Panc1 (cell line): ENCODE measurements around the gene LRRC4B. TPM values are rescaled to one million over a fixed set of nuclear protein-coding genes. Genes with fewer than 3 reads are reported as not detected.

Experiments used
- ATAC-seq: fragments of 200-7000 bp; cut with Tn5 transposase; 2 replicates; pipeline ENCODE4 v1.9.1; 2020; ENCODE audit warnings: mild to moderate bottlenecking, moderate library complexity
- BruUV-seq: library from RNA; stranded (reverse); fragments of 400-500 nt; replicated peaks from 2 replicates; lab custom pipeline; 2021; lab: Mats Ljungman, UMichigan
- CTCF ChIA-PET: fragments of 300-600 bp; sonication (Branson Sonifier 250); formaldehyde crosslinking; loops from one replicate; lab custom pipeline; 2022; ENCODE audit warnings: antibody characterized with exemption; lab: Charles Lee
- POLR2A ChIA-PET: fragments of 300-600 bp; sonication (Branson Sonifier 250); formaldehyde crosslinking; loops from one replicate; lab custom pipeline; 2022; ENCODE audit warnings: antibody characterized with exemption; lab: Charles Lee
- DNase-seq: peaks from one replicate; pipeline ENCODE4 v3.0.0-alpha.2; 2010; ENCODE audit warnings: low read depth, low spot score
- H3K27ac ChIP-seq: 2 replicates; pipeline ENCODE4 v1.5.1; 2011; ENCODE audit warnings: mild to moderate bottlenecking, low read length, inconsistent platforms
- H3K27me3 ChIP-seq: fragments of 200-500 bp; sonication (Bioruptor generic); 2 replicates; pipeline ENCODE4 v1.6.0; 2014; ENCODE audit warnings: low read length, inconsistent platforms; ENCODE audit not compliant: control insufficient read depth, insufficient read depth
- H3K36me3 ChIP-seq: fragments of 200-500 bp; sonication (Bioruptor generic); 2 replicates; pipeline ENCODE4 v1.5.1; 2014; ENCODE audit warnings: inconsistent platforms, mild to moderate bottlenecking, low read length, moderate library complexity; ENCODE audit not compliant: control insufficient read depth, insufficient read depth
- H3K4me1 ChIP-seq: 2 replicates; pipeline ENCODE4 v1.5.1; 2011; ENCODE audit warnings: inconsistent platforms, mild to moderate bottlenecking, low read length, moderate library complexity; ENCODE audit not compliant: control insufficient read depth, insufficient read depth
- H3K4me3 ChIP-seq, 2 experiments: 2 replicates each; pipeline ENCODE4 v1.5.1; 2011 to 2012; ENCODE audit warnings: low read depth in 2 of 2, low read length in 2 of 2, mild to moderate bottlenecking in 2 of 2, inconsistent platforms in 1 of 2, moderate library complexity in 1 of 2
- H3K9me3 ChIP-seq: fragments of 200-500 bp; sonication (Bioruptor generic); 2 replicates; pipeline ENCODE4 v1.5.1; 2014; ENCODE audit warnings: low read depth, mild to moderate bottlenecking, inconsistent platforms, low read length, moderate library complexity; ENCODE audit not compliant: control insufficient read depth, insufficient read depth
- POLR2AphosphoS5 ChIP-seq: IDR thresholded peaks from 2 replicates; pipeline ENCODE4 v1.6.1; 2012; ENCODE audit warnings: mild to moderate bottlenecking, low read depth, low read length, moderate library complexity
- SIN3A ChIP-seq: IDR thresholded peaks from 2 replicates; pipeline ENCODE4 v1.6.1; 2012; ENCODE audit warnings: low read depth, mild to moderate bottlenecking, low read length, moderate library complexity, borderline replicate concordance; ENCODE audit not compliant: insufficient read depth
- TCF7L2 ChIP-seq: IDR thresholded peaks from 2 replicates; pipeline ENCODE4 v1.6.1; 2011; ENCODE audit warnings: mild to moderate bottlenecking, low read depth, low read length, inconsistent platforms
- in situ Hi-C: cut with HindIII; loops from 2 replicates; pipeline ENCODE4 v1.10.0; 2016; ENCODE audit warnings: low sequenced_read_pairs, low pct_unique_long_range_greater_than_20kb
- intact Hi-C: fragments of 100-400 bp; cut with micrococcal nuclease; formaldehyde crosslinking; loops from one replicate; pipeline ENCODE4 v1.10.0; 2022; ENCODE audit not compliant: unreplicated experiment
- total RNA-seq: library from RNA; stranded (reverse); gene quantifications from one replicate; pipeline ENCODE4 v1.2.1, GENCODE V29; 2021; ENCODE audit not compliant: unreplicated experiment
- TF ChIP-seq, protein P1 (sequence below), 2 experiments: IDR thresholded peaks; 2 replicates each; pipeline ENCODE4 v1.6.1; 2011 to 2012; ENCODE audit warnings: low read depth in 2 of 2, control low read depth in 1 of 2, low read length in 1 of 2, mild to moderate bottlenecking in 1 of 2, moderate library complexity in 1 of 2; ENCODE audit not compliant: insufficient read depth in 1 of 2
- TF ChIP-seq, protein P2 (sequence below): fragments of 450-650 bp; IDR thresholded peaks from 2 replicates; pipeline ENCODE4 v1.5.1; 2017; ENCODE audit warnings: mild to moderate bottlenecking

The LRRC4B gene
- total RNA-seq, 1 experiment from 2014 or later: 0.57 TPM

DNA sequence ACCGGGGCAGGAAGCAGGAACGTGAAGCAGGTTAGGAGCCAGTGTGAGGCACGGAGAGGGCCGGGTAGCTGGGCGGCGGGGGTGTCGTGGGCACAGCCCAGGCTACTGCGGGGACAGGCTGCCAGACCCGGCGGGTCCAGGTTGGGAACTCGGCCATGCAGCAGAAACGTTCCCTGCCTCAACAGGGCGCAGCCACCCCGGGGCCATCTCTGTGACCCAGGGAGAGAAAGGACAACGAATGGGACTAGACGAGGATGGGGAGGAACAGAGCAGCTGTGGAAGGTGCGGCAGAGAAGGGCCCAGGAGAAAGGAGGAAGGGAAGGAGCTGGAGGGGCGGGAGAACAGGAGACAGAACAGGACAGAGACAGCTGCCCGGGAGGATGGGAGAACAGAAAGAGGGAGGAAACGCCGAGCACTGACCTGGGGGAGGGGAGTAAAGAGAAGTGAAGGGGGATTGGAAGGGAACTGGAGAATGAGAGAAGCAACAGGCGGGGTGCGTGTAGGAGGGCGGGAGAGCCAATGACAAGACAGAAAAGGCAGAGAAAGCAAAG is 78.7 kb downstream of the LRRC4B start:
- in situ Hi-C loops: no loop called here
- no peaks in the 10 kb centered on the region for H3K4me1 ChIP-seq
- BruUV-seq: no TSS peak
- H3K27ac ChIP-seq: no peak overlapping the region
- ATAC-seq (no peak), DNase-seq (no peak)
- CTCF ChIA-PET: interaction anchor here (0.9 kb wide), 1 partner anchor 290 kb away, joined by 3 read pairs; no protein-coding TSS in a partner anchor
- no peaks in the 10 kb centered on the region for H3K36me3 ChIP-seq
- TF ChIP-seq, protein P1, sequence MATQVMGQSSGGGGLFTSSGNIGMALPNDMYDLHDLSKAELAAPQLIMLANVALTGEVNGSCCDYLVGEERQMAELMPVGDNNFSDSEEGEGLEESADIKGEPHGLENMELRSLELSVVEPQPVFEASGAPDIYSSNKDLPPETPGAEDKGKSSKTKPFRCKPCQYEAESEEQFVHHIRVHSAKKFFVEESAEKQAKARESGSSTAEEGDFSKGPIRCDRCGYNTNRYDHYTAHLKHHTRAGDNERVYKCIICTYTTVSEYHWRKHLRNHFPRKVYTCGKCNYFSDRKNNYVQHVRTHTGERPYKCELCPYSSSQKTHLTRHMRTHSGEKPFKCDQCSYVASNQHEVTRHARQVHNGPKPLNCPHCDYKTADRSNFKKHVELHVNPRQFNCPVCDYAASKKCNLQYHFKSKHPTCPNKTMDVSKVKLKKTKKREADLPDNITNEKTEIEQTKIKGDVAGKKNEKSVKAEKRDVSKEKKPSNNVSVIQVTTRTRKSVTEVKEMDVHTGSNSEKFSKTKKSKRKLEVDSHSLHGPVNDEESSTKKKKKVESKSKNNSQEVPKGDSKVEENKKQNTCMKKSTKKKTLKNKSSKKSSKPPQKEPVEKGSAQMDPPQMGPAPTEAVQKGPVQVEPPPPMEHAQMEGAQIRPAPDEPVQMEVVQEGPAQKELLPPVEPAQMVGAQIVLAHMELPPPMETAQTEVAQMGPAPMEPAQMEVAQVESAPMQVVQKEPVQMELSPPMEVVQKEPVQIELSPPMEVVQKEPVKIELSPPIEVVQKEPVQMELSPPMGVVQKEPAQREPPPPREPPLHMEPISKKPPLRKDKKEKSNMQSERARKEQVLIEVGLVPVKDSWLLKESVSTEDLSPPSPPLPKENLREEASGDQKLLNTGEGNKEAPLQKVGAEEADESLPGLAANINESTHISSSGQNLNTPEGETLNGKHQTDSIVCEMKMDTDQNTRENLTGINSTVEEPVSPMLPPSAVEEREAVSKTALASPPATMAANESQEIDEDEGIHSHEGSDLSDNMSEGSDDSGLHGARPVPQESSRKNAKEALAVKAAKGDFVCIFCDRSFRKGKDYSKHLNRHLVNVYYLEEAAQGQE (IDR thresholded peaks at IDR 0.05; ENCODE audit: insufficient read depth in 1 of 2, low read depth in 2 of 2, low read length in 1 of 2): no peak
- TF ChIP-seq POLR2AphosphoS5: no peak
- TF ChIP-seq SIN3A: no peak
- TF ChIP-seq, protein P2, sequence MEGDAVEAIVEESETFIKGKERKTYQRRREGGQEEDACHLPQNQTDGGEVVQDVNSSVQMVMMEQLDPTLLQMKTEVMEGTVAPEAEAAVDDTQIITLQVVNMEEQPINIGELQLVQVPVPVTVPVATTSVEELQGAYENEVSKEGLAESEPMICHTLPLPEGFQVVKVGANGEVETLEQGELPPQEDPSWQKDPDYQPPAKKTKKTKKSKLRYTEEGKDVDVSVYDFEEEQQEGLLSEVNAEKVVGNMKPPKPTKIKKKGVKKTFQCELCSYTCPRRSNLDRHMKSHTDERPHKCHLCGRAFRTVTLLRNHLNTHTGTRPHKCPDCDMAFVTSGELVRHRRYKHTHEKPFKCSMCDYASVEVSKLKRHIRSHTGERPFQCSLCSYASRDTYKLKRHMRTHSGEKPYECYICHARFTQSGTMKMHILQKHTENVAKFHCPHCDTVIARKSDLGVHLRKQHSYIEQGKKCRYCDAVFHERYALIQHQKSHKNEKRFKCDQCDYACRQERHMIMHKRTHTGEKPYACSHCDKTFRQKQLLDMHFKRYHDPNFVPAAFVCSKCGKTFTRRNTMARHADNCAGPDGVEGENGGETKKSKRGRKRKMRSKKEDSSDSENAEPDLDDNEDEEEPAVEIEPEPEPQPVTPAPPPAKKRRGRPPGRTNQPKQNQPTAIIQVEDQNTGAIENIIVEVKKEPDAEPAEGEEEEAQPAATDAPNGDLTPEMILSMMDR: no peak
- TF ChIP-seq TCF7L2: no peak
- no peak overlapping the region for H3K4me3 ChIP-seq
- no peaks in the 10 kb centered on the region for H3K27me3 ChIP-seq
- H3K9me3 ChIP-seq: no peaks in the 10 kb centered on the region; the same call in 1 of the 2 replicates
- POLR2A ChIA-PET: interaction anchor here (0.6 kb wide), 1 partner anchor 20 kb away, joined by 8 read pairs; no protein-coding TSS in a partner anchor
- intact Hi-C loops: no loop called here

DNA sequence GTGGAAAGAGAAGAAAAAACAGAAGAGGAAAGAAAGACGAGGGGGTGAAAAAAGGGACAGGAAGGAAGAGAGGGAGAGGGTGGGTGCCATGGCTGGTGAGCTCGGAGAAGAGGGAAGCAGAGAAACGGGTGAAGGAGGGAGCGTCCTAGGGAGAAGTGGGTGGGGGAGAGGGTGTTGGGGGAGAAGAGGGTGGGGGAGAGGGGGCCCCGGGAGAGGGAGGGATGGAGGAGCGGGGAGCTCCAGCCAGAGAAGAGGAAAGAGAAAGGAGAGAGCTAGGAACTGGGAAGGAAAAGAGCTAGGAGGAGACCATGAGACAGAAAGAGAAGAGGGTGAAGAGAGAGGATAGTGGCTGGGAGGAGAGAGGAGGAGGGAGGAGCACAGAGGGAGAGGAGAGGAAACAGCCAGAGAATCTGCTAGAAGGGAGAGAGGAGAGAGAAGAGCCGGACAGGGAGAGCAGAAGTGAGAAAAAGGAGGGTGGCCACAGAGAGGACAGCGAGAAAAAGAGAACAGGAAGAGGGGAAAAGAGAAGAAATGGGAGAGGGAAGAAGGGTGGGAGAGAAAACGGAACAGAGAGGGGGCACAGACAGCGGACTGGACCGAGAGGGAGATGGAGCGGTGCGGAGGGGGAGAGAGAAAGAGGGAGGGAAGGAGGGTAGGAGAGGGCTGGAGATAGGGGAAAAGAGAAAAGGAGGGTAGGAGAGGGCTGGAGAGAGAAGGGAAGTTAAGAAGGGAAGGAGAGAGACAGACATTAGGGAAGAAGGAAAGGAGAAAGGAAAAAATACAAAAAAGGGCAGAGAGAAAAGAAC is 79.6 kb downstream of the LRRC4B start:
- ATAC-seq (no peak), DNase-seq (no peak)
- no peaks in the 10 kb centered on the region for H3K27me3 ChIP-seq
- no peaks in the 10 kb centered on the region for H3K4me1 ChIP-seq
- H3K27ac ChIP-seq: no peak overlapping the region
- H3K36me3 ChIP-seq: no peaks in the 10 kb centered on the region
- no peak overlapping the region for H3K4me3 ChIP-seq
- H3K9me3 ChIP-seq: no peaks in the 10 kb centered on the region; the same call in 1 of the 2 replicates
- no peak for TF ChIP-seq TCF7L2
- no peak for TF ChIP-seq POLR2AphosphoS5
- no peak for TF ChIP-seq SIN3A
- TF ChIP-seq, protein P1 (IDR thresholded peaks at IDR 0.05; ENCODE audit: insufficient read depth in 1 of 2, low read depth in 2 of 2, low read length in 1 of 2): no peak
- TF ChIP-seq, protein P2: no peak
- ChIA-PET CTCF (interaction anchor here (0.7 kb wide), 1 partner anchor 160 kb away, joined by 5 read pairs; the partner anchor contains the start of gene KCNC3), POLR2A (no interaction called here)
- BruUV-seq: no TSS peak
- in situ Hi-C loops: no loop called here
- intact Hi-C loops: no loop called here
